MM.1S (cell line): ENCODE results near the gene OSBPL2.

Source experiments
- CTCF ChIP-seq: fragments of 300-600 bp; sonication (generic); IDR thresholded peaks from 2 replicates; pipeline ENCODE4 v1.5.1; 2016; ENCODE audit warnings: antibody characterized with exemption, low read length, mixed read lengths
- EZH2 ChIP-seq: fragments of 300-600 bp; sonication (generic); optimal IDR thresholded peaks from 2 replicates; pipeline ENCODE3; 2017; ENCODE audit warnings: low read depth, mild to moderate bottlenecking, antibody characterized with exemption, low read length, mixed read lengths
- EZH2phosphoT487 ChIP-seq: fragments of 300-600 bp; sonication (generic); IDR thresholded peaks from 2 replicates; pipeline ENCODE4 v1.6.1; 2018; ENCODE audit warnings: antibody characterized with exemption, low read length

- no peak for TF ChIP-seq CTCF
- TF ChIP-seq EZH2phosphoT487, result no peak
- TF ChIP-seq EZH2, result no peak
These were observed 48.8 kb downstream of the OSBPL2 start for GRCh38 chr20:62287129-62287528.
